GM18499 (cell line): ENCODE data around the gene TMEM52B.

Source experiments
- ATAC-seq: cut with Tn5 transposase; IDR thresholded peaks from one replicate; pipeline ENCODE4 v1.9.1; 2021; ENCODE audit warnings: moderate number of reproducible peaks; ENCODE audit not compliant: insufficient read depth, unreplicated experiment

TMEM52B gene

GRCh38 chr12:10178821-10179220, at the start of gene TMEM52B:
TMEM52B (plus strand) TSS chr12:10179032; CDS start chr12:10179575, 543 bp downstream.
- no peak for ATAC-seq

- ATAC-seq: peak; percentile 60
Measured at GRCh38 chr12:10130042-10130441, 48.8 kb upstream of the TMEM52B start, which contains the start of gene CLEC7A. CLEC7A (minus strand) TSS chr12:10130199; CDS start chr12:10130082, 117 bp downstream.

GRCh38 chr12:10131111-10131690, 47.6 kb upstream of the TMEM52B start:
- no peak for ATAC-seq

GRCh38 chr12:10132850-10133370, 45.9 kb upstream of the TMEM52B start:
- no peak for ATAC-seq

GRCh38 chr12:10135126-10135525, 43.7 kb upstream of the TMEM52B start:
- no peak for ATAC-seq

GRCh38 chr12:10136637-10137205, 42.1 kb upstream of the TMEM52B start:
- ATAC-seq: no peak

- no peak for ATAC-seq
Measured at GRCh38 chr12:10140001-10140400, 38.8 kb upstream of the TMEM52B start.

GRCh38 chr12:10142976-10143589, 35.7 kb upstream of the TMEM52B start:
- no peak for ATAC-seq

- peak; percentile 63 for ATAC-seq
Measured at GRCh38 chr12:10147714-10148403, 31.0 kb upstream of the TMEM52B start.

GRCh38 chr12:10151621-10152020, 27.2 kb upstream of the TMEM52B start:
- no peak for ATAC-seq

GRCh38 chr12:10153271-10154144, 25.3 kb upstream of the TMEM52B start:
- ATAC-seq: no peak

GRCh38 chr12:10154145-10154496, 24.7 kb upstream of the TMEM52B start:
- ATAC-seq: no peak

- no peak for ATAC-seq
Measured at GRCh38 chr12:10155966-10156365, 22.9 kb upstream of the TMEM52B start.

GRCh38 chr12:10158406-10158805, 20.4 kb upstream of the TMEM52B start:
- ATAC-seq: no peak

GRCh38 chr12:10159280-10159679, 19.6 kb upstream of the TMEM52B start:
- no peak for ATAC-seq

- no peak for ATAC-seq
Measured at GRCh38 chr12:10160617-10161385, 18.0 kb upstream of the TMEM52B start.

- ATAC-seq: no peak
Measured at GRCh38 chr12:10163084-10163483, 15.7 kb upstream of the TMEM52B start.

GRCh38 chr12:10165421-10165820, 13.4 kb upstream of the TMEM52B start:
- ATAC-seq: no peak

- no peak for ATAC-seq
Measured at GRCh38 chr12:10167599-10167998, 11.2 kb upstream of the TMEM52B start.
